ENCODE results near the gene C11orf97.

GRCh38 chr11:94574193-94574961, 62.1 kb downstream of the C11orf97 start:
- TF ChIP-seq CTCF (IDR thresholded peaks at IDR 0.05) (no peak), POLR2A (IDR thresholded peaks at IDR 0.05) (no peak)

All from body of pancreas (tissue), 4 donors.